ENCODE results near the gene NT5E. TPM values are rescaled to one million over a fixed set of nuclear protein-coding genes. Genes with fewer than 3 reads are reported as not detected.

The NT5E gene
- total and polyA plus RNA-seq, 2 donors (not counting 3 experiments of a cell fraction or from before 2014, with no cell fraction given): 59.3 to 115 TPM

- FAIRE-seq (no peak), DNase-seq (ENCODE audit: low read depth, low spot score) (no peak)
- Histone ChIP-seq H3K4me3 (replicated peaks in 1 of 3; ENCODE audit: insufficient read depth in 1 of 3, low read depth in 1 of 3, low read length in 3 of 3) (no peak overlapping the region), H3K27ac (ENCODE audit: insufficient read depth, low read depth, low read length) (no peak overlapping the region), H3K9me1 (replicated peaks; ENCODE audit: control insufficient read depth, extremely low read depth, insufficient read depth, low read length) (no peaks in the 10 kb centered on the region), H3K79me2 (ENCODE audit: control insufficient read depth, insufficient read depth, low read length) (no peaks in the 10 kb centered on the region), H3K9ac (replicated peaks; ENCODE audit: extremely low read depth, insufficient read depth, low read length) (no peak overlapping the region), H3K9me3 (replicated peaks; ENCODE audit: control insufficient read depth, insufficient read depth, low read length) (no peaks in the 10 kb centered on the region), H3K4me1 (ENCODE audit: control insufficient read depth, extremely low read depth, insufficient read depth, low read length) (peaks cover 2% of the 10 kb centered on the region), H2AFZ (ENCODE audit: low read depth, low read length) (no peak overlapping the region), H3K36me3 (ENCODE audit: control insufficient read depth in 2 of 2, extremely low read depth in 1 of 2, insufficient read depth in 2 of 2, low read length in 2 of 2) (no peaks in the 10 kb centered on the region), H3K27me3 (ENCODE audit: control insufficient read depth in 2 of 2, insufficient read depth in 2 of 2, low read length in 2 of 2) (no peaks in the 10 kb centered on the region), H4K20me1 (replicated peaks; ENCODE audit: control insufficient read depth, extremely low read depth, insufficient read depth, low read length) (no peaks in the 10 kb centered on the region), H3K4me2 (ENCODE audit: insufficient read depth, low read length) (no peak overlapping the region)
- TF ChIP-seq POLR2A (IDR thresholded peaks at IDR 0.05; ENCODE audit: low read depth, low read length): no peak
- no peak for TF ChIP-seq CTCF (IDR thresholded peaks at IDR 0.05; ENCODE audit: extremely low read depth in 1 of 2, insufficient read depth in 1 of 2, low read depth in 1 of 2, low read length in 2 of 2)
- no peak for TF ChIP-seq GATA2 (IDR thresholded peaks at IDR 0.05; ENCODE audit: insufficient read depth, insufficient read length, low read depth, low read length)
- no peak for TF ChIP-seq POLR2AphosphoS5 (IDR thresholded peaks at IDR 0.05; ENCODE audit: insufficient read depth, low read depth, low read length)
- TF ChIP-seq MYC (IDR thresholded peaks at IDR 0.05; ENCODE audit: low read depth, low read length): no peak
- TF ChIP-seq FOS (IDR thresholded peaks at IDR 0.05; ENCODE audit: borderline replicate concordance, insufficient read depth, low read length): no peak
- TF ChIP-seq MAX (IDR thresholded peaks at IDR 0.05; ENCODE audit: insufficient read depth, insufficient read length): no peak
- no peak for TF ChIP-seq JUN (IDR thresholded peaks at IDR 0.05; ENCODE audit: borderline replicate concordance, insufficient read depth, insufficient read length, low read depth)
- dilution Hi-C loops (cut with MboI; ENCODE audit: extremely low pct_ligation_motif_present, low sequenced_read_pairs): no loop called here
- intact Hi-C loops (cut with micrococcal nuclease): no loop called here
- no TSS peak for BruUV-seq (replicated peaks)
- POLR2A ChIA-PET: no interaction called here
- CTCF ChIA-PET: interaction anchor here (1.5 kb wide), 1 partner anchor 58 kb away, joined by 3 read pairs; no protein-coding TSS in a partner anchor
These were observed 24.9 kb upstream of the NT5E start for GRCh38 chr6:85424981-85425380.
